GM12865 (cell line): ENCODE results near the gene KLHL6.

Experiments used
- DNase-seq: peaks from one replicate; pipeline ENCODE4 v3.0.0; 2010; ENCODE audit warnings: low read depth
- H3K4me3 ChIP-seq: 2 replicates; pipeline ENCODE4 v1.5.1; 2011; ENCODE audit warnings: mild to moderate bottlenecking, low read depth, low read length, control low read depth
- TF ChIP-seq, protein P1 (sequence below): IDR thresholded peaks from 2 replicates; pipeline ENCODE4 v1.5.1; 2011; ENCODE audit warnings: low read length, control low read depth, low read depth, inconsistent platforms; ENCODE audit not compliant: insufficient read depth; ENCODE audit errors: missing control alignments

The KLHL6 gene

DNA sequence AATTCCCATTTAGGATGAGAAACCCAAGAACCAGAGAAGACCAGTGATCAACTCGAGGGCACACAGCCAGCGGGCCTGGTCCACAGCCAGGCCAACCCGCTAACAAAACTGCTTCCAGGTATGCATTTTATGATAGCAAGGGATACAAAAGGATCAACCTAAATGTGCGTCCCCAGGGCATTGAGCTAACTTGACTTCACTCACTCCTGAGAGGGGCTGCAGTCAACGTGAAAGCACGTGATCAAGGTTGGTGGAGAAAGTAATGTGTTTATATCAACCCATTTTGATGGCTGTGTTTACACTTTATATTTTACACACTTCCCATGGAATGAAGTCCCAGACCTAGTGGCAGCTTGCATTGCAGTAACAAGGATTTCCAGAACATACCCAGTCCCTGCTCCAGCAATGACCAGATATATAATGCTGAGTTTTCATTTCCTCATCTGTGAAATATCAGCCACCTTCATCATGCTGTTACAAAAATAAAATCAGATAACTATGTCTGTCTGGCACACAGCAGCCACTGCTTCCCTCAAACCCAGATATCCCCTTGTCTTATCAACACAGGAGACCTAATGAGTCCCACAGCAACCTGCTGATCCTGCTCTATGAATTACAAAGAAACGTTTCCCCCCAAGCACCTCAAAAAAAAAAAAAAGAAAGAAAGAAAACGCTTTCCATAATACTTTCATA is 2.0 kb downstream of the KLHL6 start:
- DNase-seq = no peak
- TF ChIP-seq, protein P1, sequence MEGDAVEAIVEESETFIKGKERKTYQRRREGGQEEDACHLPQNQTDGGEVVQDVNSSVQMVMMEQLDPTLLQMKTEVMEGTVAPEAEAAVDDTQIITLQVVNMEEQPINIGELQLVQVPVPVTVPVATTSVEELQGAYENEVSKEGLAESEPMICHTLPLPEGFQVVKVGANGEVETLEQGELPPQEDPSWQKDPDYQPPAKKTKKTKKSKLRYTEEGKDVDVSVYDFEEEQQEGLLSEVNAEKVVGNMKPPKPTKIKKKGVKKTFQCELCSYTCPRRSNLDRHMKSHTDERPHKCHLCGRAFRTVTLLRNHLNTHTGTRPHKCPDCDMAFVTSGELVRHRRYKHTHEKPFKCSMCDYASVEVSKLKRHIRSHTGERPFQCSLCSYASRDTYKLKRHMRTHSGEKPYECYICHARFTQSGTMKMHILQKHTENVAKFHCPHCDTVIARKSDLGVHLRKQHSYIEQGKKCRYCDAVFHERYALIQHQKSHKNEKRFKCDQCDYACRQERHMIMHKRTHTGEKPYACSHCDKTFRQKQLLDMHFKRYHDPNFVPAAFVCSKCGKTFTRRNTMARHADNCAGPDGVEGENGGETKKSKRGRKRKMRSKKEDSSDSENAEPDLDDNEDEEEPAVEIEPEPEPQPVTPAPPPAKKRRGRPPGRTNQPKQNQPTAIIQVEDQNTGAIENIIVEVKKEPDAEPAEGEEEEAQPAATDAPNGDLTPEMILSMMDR = no peak
- H3K4me3 ChIP-seq = peak overlapping the region; percentile 54

DNA sequence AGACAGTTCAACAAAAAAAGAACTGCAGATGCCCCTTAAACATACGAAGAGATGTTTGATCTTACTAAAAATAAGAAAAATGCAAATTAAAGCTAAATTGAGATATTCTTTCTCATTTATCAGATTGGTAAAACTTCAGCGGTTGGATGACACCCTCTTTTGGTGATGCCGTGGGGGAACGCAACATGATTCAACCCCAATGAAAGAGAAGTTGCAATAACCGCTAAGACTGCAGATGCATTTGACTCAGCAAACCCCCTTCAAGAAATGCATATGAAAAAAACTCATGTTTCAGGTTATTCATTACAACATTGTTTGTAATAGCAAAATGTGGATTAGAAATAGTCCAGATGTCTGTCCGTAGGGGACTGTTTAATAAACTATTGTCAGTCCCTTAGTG is 3.6 kb downstream of the KLHL6 start:
- no peak overlapping the region for H3K4me3 ChIP-seq
- peak; percentile 28 for DNase-seq

DNA sequence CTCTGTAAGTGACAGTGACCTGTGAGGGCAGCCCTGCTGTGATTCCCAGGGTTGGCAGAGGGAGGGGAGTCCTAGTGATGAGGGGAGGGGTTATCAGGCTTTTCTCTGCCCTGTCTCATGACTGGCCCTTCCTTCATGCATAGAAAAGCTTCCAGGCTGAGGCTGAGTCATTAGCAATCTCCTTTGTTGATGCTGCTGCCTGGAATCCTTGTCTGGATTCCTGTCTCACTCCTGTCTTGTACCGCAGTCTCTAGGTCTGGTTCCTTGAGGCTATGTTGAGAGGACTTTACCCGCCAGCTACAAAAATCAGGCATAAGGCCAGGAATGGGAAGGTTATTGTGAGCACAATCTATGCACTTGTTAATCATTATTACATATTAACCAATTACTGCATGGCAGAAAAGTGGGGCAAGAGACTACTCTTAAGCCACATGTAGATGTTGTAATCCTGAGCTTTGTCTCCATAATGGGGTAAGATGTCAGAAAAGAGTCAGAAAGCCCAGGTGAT is 7.2 kb downstream of the KLHL6 start:
- TF ChIP-seq, protein P1 = no peak
- H3K4me3 ChIP-seq = no peak overlapping the region
- no peak for DNase-seq

More for the DNA sequence above, 3.6 kb downstream of the KLHL6 start:
- TF ChIP-seq, protein P1 = no peak

DNA sequence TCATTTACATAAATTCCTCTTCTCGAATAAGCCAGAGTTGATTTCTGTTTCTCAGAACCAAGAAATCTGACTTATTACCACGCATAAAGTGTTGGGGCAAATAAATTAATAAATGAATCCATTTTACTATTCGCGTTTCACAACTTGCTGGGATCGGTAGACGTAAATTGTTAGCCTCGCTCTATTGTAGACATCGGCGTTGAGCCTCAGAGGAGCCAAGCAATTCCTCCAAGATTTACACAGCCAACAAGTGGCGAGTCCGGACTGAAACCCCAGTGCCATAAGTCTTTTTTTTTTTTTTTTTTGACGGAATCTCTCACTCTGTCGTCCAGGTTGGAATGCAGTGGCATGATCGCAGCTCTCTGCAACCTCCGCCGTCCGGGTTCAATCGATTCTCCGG is 8.9 kb downstream of the KLHL6 start:
- no peak overlapping the region for H3K4me3 ChIP-seq
- DNase-seq = no peak
- TF ChIP-seq, protein P1 = no peak

DNA sequence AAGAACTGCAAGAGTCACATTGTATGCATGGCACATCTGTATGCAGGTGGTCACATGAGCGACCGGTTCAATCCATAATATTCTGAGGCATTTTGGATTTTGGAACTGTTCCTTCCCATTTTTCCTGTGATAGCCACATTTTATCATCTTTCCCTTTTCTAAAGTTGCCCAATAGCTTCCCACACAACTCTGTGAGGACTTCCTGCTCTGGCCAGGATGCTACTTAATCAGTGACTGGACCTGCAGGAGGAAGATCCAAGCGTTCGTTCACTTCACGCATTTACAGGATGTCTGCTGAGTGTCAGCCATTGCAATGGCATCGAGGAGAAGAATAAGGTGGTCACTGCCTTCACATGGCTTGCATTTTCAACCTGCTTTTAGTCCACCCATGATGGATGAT is 9.8 kb downstream of the KLHL6 start:
- no peak for DNase-seq
- TF ChIP-seq, protein P1 = no peak
- H3K4me3 ChIP-seq = no peak overlapping the region

DNA sequence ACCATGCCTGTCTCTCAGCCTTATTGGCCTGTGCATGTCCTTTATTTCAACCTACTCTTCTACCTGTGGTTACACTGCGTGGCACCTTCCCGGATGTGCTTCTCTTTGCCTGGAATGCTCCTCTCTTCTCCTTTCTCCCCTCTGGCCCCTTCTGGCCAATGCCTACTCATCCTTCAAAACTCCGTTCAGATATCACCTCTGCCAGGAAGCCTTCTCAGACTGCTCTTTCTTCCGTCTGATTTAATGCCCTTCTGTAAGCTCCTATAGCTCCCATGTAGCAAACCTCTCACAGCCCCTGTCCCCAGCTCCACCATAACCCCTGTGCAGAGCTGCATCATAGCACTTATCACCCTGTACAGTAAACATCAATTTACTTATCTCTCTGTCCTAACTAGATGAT is 13.2 kb downstream of the KLHL6 start:
- TF ChIP-seq, protein P1 = no peak
- H3K4me3 ChIP-seq = no peak overlapping the region
- DNase-seq = no peak

DNA sequence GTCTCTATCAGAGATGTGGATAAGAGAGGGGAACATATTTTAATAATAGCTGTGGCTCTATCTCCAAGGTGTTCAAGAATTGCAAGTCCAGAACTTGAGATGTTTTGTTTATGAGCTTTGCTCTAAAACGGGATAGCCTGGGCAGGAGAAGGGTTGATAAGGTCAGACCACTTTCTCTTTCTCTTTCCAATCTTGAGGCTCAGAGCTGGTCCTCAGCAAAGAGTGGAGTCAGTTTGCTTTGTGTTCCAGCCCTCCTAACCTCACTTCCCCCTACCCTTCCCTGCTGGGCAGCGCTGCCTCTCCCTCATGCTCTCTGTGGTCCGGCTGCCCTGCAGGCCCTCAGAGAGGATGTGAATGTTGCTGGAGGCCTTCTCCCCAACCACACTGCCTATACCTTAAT is 13.8 kb downstream of the KLHL6 start:
- peak; percentile 51 for DNase-seq
- no peak overlapping the region for H3K4me3 ChIP-seq

More for the DNA sequence above, 13.8 kb downstream of the KLHL6 start:
- TF ChIP-seq, protein P1 = no peak
